ENCODE data around the gene SLIT2.

Gene SLIT2

DNA sequence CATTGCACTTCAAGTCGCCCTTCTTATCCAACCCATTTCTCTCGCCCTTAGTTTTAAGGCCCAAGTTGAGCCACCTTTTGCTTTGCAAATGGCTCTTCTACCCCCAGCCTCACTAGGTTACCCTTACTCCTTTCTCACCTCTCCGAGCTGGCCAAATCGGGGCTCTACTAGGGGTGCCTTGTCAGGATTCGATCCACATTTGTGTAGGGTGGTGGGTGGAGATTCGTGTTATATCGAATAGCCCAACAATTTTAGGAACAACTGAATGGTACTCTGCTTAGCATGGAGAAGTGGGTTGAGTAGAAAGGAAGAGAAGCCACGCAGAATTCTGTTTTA is 3.5 kb downstream of the SLIT2 start:
- no peak for TF ChIP-seq GATA2 (IDR thresholded peaks at IDR 0.05; ENCODE audit: low read depth, low read length)

DNA sequence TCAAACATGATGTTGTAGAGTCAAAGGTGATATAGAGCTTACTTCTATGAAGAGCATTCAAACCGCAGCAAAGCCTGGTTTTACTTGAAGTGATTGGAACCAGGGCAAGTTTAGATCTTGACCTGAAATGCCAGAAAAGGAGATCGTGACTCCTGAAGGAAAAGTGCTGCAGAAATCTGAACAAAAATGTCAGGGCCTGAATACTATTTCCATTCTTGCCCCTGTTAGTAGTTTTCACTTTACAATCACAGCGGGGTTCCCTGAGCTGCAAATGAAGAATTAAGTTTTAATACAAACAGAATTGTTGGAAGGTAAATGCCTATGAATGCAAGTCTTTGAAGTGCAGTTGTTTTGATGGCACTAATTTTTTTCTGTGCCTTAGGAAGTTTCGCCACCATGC is 4.1 kb downstream of the SLIT2 start:
- TF ChIP-seq GATA2 (IDR thresholded peaks at IDR 0.05; ENCODE audit: low read depth, low read length), result no peak
- no peak for TF ChIP-seq GATA3 (IDR thresholded peaks at IDR 0.05; ENCODE audit: low read depth, low read length)

DNA sequence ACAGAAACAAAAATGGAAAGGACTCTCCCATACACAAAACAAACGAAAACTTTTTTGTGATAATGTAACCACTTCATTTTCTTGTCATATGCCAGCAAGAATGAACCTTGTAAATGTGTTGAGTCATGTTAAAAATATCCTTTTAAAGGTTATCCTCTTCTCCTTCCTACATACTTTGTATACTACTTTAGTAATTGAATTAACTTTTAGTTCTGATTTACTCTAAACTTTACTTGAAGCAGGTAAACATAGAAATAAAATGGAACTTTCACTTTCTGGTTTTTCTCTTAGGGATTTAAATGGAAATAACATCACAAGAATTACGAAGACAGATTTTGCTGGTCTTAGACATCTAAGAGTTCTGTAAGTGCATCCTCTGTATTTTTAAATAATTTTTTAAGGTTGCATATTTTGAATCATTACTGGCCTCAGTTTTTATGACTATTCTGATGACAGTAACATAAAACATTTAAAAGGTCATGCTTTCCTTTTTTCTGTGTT is 4.7 kb downstream of the SLIT2 start:
- TF ChIP-seq GATA3 (IDR thresholded peaks at IDR 0.05; ENCODE audit: low read depth, low read length), result no peak
- no peak for TF ChIP-seq GATA2 (IDR thresholded peaks at IDR 0.05; ENCODE audit: low read depth, low read length)

DNA sequence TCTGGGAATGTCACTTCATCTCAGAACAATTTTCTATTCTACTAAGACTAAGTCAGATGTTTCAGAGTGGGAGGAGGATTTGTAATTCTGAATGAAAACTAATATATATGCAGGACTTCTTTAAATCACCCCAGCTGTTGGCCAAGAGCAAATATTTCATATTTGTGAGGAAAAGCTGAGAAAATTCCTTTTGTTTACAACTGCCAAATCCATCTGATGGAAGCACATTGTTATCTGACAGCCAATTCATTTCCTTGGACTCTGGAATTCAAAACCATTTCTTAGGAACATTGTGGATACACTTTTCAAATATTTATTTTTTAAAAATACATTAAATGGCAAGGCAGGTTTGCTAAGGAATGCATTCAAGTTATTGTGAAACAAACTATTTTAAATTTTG is 8.0 kb downstream of the SLIT2 start:
- TF ChIP-seq GATA2 (IDR thresholded peaks at IDR 0.05; ENCODE audit: low read depth, low read length), result no peak
- no peak for TF ChIP-seq GATA3 (IDR thresholded peaks at IDR 0.05; ENCODE audit: low read depth, low read length)

DNA sequence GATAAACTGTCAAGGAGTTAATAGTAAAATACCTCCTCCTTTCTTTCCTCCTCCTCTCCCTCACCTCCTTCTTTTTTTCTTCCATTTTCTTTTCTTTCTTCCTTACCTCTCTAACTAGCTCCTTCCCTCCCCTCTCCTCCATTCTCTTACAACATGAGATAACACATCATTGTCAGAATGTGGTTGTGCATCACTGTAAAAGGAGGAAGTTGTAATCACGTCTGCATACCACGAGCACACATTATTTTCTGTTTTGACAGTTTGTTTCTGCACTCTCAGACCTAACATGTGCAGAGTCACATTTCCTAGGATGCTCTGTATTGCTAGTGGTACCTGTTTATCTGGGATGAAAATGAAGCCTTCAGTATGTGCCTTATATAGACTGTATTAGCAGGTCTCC is 9.1 kb downstream of the SLIT2 start:
- TF ChIP-seq GATA3 (IDR thresholded peaks at IDR 0.05; ENCODE audit: low read depth, low read length), result no peak
- no peak for TF ChIP-seq GATA2 (IDR thresholded peaks at IDR 0.05; ENCODE audit: low read depth, low read length)

DNA sequence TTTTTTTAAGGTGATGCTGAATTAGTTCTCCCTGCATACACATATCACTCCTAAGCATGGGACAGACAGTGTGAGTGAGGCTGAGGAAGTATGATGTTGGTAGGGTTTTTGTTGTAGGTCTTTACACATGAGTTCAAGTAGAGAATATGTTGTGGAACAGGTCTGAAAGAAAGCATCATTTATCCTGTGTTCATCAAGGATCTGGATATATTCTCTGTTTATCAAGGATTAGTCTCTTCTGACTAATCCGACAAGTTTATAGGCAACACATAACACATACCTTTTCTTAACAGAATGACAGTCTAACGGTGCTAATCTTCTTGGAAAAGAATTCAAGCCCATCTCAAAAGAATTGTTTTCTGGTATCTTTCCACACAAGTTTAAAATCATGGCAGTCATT is 10.5 kb downstream of the SLIT2 start:
- TF ChIP-seq GATA2 (IDR thresholded peaks at IDR 0.05; ENCODE audit: low read depth, low read length) (no peak), GATA3 (IDR thresholded peaks at IDR 0.05; ENCODE audit: low read depth, low read length) (no peak)

DNA sequence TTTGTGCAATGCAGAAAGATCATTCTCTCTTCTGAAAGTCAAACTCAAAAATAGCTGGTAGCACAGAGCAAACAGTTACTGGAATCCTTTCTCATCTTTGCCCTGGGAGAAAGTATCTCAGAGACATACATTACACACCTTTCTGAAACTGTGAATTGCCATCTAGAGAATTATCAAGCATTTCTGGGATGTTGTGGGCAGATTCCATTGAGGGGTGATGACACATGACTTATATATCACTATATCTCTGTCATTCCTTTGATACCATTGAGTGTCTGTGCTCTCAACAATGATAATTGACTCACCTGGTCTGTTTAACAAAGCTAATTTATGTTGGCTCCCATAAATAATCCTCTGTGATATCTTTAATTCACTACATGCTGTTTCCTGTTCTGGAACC is 13.0 kb downstream of the SLIT2 start:
- TF ChIP-seq GATA2 (IDR thresholded peaks at IDR 0.05; ENCODE audit: low read depth, low read length) (no peak), GATA3 (IDR thresholded peaks at IDR 0.05; ENCODE audit: low read depth, low read length) (no peak)

DNA sequence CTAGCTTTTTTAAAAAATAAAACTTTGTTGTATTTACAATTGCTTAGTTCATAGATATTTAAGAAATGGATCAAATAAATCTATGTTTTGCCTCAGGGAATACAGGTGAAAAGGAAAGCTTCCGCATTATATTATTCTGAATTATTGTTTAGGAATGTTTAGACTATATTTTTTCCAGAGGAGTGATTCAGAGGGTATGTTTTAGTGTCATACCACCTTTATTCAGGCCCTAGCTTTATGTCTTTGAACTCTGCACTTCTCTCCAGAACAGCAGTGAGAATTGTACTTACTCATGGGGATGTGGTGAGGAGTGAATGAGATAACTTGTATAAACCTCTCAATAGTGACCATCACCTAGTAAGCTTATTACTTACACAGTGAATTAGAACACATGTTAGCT is 14.0 kb downstream of the SLIT2 start:
- TF ChIP-seq GATA3 (IDR thresholded peaks at IDR 0.05; ENCODE audit: low read depth, low read length) (no peak), GATA2 (IDR thresholded peaks at IDR 0.05; ENCODE audit: low read depth, low read length) (no peak)

DNA sequence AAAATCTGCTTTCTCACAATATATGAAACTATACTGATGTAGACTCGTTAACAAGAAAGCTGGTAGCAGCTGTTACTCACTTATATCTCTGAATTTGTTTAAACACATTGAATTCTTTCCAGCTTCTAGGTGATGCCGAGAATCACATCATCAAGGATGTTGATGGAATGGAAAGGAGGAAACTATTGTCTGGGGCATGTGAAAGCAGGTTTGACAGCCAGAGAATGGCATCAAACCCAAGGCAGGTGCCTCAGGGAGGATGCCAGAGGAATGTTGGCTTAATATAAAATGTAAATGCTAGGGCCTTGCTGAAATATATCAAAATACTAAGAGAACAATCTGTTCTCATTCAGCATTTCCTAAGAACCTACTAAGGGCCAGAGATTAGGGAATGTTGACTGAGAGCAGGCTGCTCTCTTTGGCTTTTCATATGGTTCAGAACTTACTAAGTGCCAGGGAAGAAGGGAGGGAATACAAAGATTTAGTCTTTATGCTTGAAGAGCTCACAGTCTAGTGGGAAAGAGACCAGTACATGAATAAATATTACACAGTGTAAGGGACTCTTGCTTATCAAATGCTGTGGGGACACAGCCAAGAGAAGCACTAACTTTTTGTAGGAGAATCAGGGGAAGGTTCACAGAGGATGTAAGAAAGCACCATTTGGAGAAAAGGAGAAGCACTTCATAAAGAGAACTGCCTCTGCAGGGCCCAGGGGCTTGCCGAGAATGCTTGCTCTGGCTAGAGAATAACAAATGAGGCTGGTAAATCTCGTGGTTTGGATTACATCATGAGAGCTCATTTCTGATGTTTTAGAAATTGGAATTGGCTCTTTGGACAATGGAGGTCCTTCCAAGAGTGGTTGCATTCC is 14.7 kb downstream of the SLIT2 start:
- TF ChIP-seq GATA3 (IDR thresholded peaks at IDR 0.05; ENCODE audit: low read depth, low read length) (no peak), GATA2 (IDR thresholded peaks at IDR 0.05; ENCODE audit: low read depth, low read length) (no peak)

DNA sequence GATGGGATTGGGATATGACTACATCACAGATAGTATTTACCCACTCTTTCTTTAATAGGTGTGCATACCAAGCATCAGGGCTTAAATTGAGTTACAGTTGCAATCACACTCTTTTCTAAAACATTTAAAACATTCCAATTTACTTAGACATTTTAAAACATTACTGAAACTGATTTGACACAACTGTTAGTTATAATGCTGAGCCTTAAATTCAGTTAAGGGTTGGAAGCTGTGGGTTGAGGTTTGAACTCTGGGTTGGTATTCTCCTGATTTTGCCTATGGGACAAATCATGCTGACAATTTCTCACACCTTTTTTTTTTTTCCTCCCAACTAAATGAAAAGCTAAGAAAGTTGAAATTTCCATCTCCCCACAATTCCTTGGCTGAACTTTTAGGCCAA is 16.3 kb downstream of the SLIT2 start:
- TF ChIP-seq GATA2 (IDR thresholded peaks at IDR 0.05; ENCODE audit: low read depth, low read length) (no peak), GATA3 (IDR thresholded peaks at IDR 0.05; ENCODE audit: low read depth, low read length) (no peak)

DNA sequence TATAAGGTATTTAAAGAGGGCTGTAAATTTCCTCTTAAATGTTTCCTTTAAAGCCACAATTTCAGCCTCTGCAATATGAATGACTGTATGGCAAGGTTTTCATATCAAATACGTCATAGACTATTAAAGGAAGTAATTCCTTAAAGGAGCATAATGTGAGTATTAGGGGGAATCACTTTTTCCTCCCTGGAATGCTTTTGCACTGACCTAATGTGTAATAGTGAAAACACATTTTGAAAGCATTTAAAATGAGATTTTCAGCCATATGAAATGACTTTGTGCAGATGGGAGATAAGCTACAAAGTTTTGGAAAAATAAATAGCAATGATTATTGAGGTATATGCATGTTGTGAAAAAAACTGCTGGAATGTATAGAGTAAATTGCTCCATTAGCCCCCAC is 17.6 kb downstream of the SLIT2 start:
- TF ChIP-seq GATA3 (IDR thresholded peaks at IDR 0.05; ENCODE audit: low read depth, low read length), result no peak
- TF ChIP-seq GATA2 (IDR thresholded peaks at IDR 0.05; ENCODE audit: low read depth, low read length), result no peak

DNA sequence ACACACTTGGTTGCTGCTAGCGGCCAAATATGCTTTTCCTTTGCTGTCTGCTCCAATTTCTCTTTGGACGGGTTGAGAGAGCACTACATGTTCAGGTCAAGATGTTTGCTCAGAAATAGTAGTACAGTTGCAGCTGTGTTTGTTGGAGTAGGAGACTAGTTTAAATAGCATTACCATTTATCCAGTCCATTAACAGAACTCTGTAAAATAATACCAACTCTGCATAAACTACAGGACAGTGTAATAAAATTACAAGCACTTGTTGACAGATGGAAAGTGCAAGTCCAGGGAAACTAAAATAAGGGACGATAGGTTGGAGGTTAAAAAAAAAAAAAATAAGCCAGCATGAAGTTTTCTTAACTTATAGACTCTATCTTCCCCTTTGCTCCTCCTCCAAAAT is 20.2 kb downstream of the SLIT2 start:
- TF ChIP-seq GATA3 (IDR thresholded peaks at IDR 0.05; ENCODE audit: low read depth, low read length) (no peak), GATA2 (IDR thresholded peaks at IDR 0.05; ENCODE audit: low read depth, low read length) (no peak)

DNA sequence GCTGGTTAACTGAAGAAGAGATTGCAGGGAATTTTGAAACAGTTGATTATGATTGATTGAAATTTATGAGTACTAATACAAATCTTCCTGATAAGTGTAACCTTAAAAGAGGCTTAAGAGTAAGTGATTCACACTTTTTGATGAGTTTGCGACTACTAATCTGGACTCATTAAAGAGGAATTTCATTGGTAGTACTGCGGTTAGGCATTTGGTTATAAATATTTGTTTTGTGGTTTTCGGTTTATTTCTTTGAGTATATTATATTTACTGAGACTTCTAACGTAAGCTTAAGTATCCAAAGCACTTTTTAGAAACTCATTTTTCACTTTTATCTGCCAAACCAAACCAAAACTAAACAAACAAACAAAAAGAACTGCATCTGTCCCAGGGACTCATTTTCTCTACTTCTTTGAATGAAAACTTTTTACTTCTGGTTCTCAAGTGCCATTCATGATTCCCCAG is 20.7 kb downstream of the SLIT2 start:
- TF ChIP-seq GATA2 (IDR thresholded peaks at IDR 0.05; ENCODE audit: low read depth, low read length) (no peak), GATA3 (IDR thresholded peaks at IDR 0.05; ENCODE audit: low read depth, low read length) (no peak)

DNA sequence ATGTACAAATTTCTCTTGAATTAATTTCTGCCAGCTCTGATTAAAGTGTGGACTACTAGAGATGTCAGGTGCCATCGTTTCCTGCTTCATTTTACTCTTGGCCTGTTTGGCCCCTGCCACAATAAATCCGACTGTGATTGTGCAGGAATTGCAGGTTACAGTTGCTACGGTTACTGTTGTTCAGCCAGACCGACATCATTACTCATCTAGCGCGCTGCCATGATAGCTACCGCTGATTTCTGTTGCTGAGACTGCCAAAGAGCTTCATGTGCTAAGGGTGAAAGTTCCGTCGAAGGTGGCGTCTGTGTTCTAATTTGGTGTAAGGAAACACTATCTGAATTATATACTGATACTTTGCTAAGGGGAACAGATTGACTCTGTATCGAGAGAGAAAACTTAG is 22.1 kb downstream of the SLIT2 start:
- TF ChIP-seq GATA2 (IDR thresholded peaks at IDR 0.05; ENCODE audit: low read depth, low read length) (no peak), GATA3 (IDR thresholded peaks at IDR 0.05; ENCODE audit: low read depth, low read length) (no peak)

DNA sequence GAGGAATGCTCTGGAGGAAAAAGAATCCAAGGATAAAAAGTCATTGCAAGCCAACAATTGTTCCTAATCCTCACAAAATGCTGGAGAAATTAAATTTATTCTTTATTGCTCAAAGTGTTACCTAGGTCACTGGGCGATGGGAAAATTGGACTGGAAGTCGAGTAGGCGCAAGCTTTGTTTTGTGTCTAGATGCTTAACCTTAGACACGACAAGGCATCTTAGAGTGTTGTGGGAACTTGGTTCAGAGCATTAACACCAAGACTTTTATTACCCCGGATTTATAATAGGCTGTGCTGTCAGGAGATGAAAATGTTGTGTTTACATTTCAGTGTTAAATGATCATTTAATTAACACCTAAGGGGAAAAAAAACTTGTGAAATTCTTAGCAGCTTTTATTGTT is 25.1 kb downstream of the SLIT2 start:
- no peak for TF ChIP-seq GATA3 (IDR thresholded peaks at IDR 0.05; ENCODE audit: low read depth, low read length)
- no peak for TF ChIP-seq GATA2 (IDR thresholded peaks at IDR 0.05; ENCODE audit: low read depth, low read length)

Measured in SH-SY5Y (cell line).